DND-41 (cell line): Measurements from ENCODE around the gene GRM7.

Experiments used
- ATAC-seq: fragments of 200-7000 bp; cut with Tn5 transposase; 3 replicates; pipeline ENCODE4 v1.9.1; 2021; ENCODE audit warnings: low read depth; ENCODE audit not compliant: insufficient read depth
- DNase-seq: peaks from one replicate; pipeline ENCODE4 v3.0.0-alpha.2; 2020
- H2AFZ ChIP-seq: 2 replicates; pipeline ENCODE4 v1.6.0; 2012; ENCODE audit warnings: low read depth, low read length
- H3K27ac ChIP-seq: 2 replicates; pipeline ENCODE4 v1.5.1; 2012; ENCODE audit warnings: low read length, inconsistent platforms
- H3K27me3 ChIP-seq: fragments of 200-600 bp; sonication (generic); 2 replicates; pipeline ENCODE4 v1.6.0; 2012; ENCODE audit warnings: low read length, mild to moderate bottlenecking, inconsistent platforms; ENCODE audit not compliant: insufficient read depth, poor library complexity
- H3K36me3 ChIP-seq: 2 replicates; pipeline ENCODE4 v1.5.1; 2012; ENCODE audit warnings: low read length, inconsistent platforms; ENCODE audit not compliant: insufficient read depth
- H3K4me1 ChIP-seq: 2 replicates; pipeline ENCODE4 v1.5.1; 2012; ENCODE audit warnings: mild to moderate bottlenecking, low read length; ENCODE audit not compliant: insufficient read depth
- H3K4me2 ChIP-seq: 2 replicates; pipeline ENCODE4 v1.6.0; 2012; ENCODE audit warnings: mild to moderate bottlenecking, moderate library complexity, low read length, inconsistent platforms; ENCODE audit not compliant: insufficient read depth
- H3K4me3 ChIP-seq, 2 experiments: fragments of 200-600 bp in 1 of 2; shearing (Covaris generic) in 1 of 2; 2 replicates each; pipeline ENCODE4 v1.5.1; 2012 to 2016; ENCODE audit warnings: inconsistent platforms in 2 of 2, low read length in 2 of 2, mild to moderate bottlenecking in 2 of 2, low read depth in 1 of 2, moderate library complexity in 1 of 2
- H3K79me2 ChIP-seq: 2 replicates; pipeline ENCODE4 v1.6.0; 2012; ENCODE audit warnings: low read length, inconsistent platforms; ENCODE audit not compliant: insufficient read depth
- H3K9ac ChIP-seq: 2 replicates; pipeline ENCODE4 v1.6.0; 2012; ENCODE audit warnings: low read depth, mild to moderate bottlenecking, inconsistent platforms, low read length, moderate library complexity
- H3K9me3 ChIP-seq: 2 replicates; pipeline ENCODE4 v1.5.1; 2012; ENCODE audit warnings: low read length, moderate library complexity, mild to moderate bottlenecking, inconsistent platforms; ENCODE audit not compliant: insufficient read depth, severe bottlenecking
- H4K20me1 ChIP-seq: 2 replicates; pipeline ENCODE4 v1.6.0; 2012; ENCODE audit warnings: low read length; ENCODE audit not compliant: insufficient read depth
- CTCF ChIP-seq: IDR thresholded peaks from 2 replicates; pipeline ENCODE4 v1.5.1; 2012; ENCODE audit warnings: borderline replicate concordance, low read length, moderate library complexity, mild to moderate bottlenecking; ENCODE audit not compliant: poor library complexity, severe bottlenecking; ENCODE audit errors: extremely low read depth
- EZH2 ChIP-seq: IDR thresholded peaks from 3 replicates; pipeline ENCODE4 v1.6.1; 2012; ENCODE audit warnings: borderline replicate concordance, low read depth, mild to moderate bottlenecking, moderate library complexity, low read length, inconsistent platforms; ENCODE audit not compliant: severe bottlenecking

The GRM7 gene

GRCh38 chr3:7444886-7445285 lies 584.0 kb downstream of the GRM7 start:
- DNase-seq (no peak), ATAC-seq (no peak)
- Histone ChIP-seq H3K27ac (no peak overlapping the region), H3K9ac (no peak overlapping the region), H3K4me3 (no peak overlapping the region), H3K36me3 (no peaks in the 10 kb centered on the region), H4K20me1 (no peaks in the 10 kb centered on the region), H3K79me2 (no peaks in the 10 kb centered on the region), H3K9me3 (no peaks in the 10 kb centered on the region), H3K4me1 (no peaks in the 10 kb centered on the region), H3K27me3 (no peaks in the 10 kb centered on the region), H2AFZ (no peak overlapping the region), H3K4me2 (no peak overlapping the region)
- no peak for TF ChIP-seq CTCF
- TF ChIP-seq EZH2 = no peak

GRCh38 chr3:7445331-7445730 lies 584.4 kb downstream of the GRM7 start:
- Histone ChIP-seq H3K9me3 (no peaks in the 10 kb centered on the region), H3K79me2 (no peaks in the 10 kb centered on the region), H2AFZ (no peak overlapping the region), H3K4me1 (no peaks in the 10 kb centered on the region), H3K27ac (no peak overlapping the region), H3K4me3 (no peak overlapping the region), H3K27me3 (no peaks in the 10 kb centered on the region), H3K36me3 (no peaks in the 10 kb centered on the region), H3K9ac (no peak overlapping the region), H3K4me2 (no peak overlapping the region), H4K20me1 (no peaks in the 10 kb centered on the region)
- DNase-seq = no peak
- ATAC-seq = no peak
- TF ChIP-seq CTCF = no peak
- no peak for TF ChIP-seq EZH2

- TF ChIP-seq CTCF = no peak
- TF ChIP-seq EZH2 = no peak
- no peaks in the 10 kb centered on the region for H3K79me2 ChIP-seq
- no peak for DNase-seq
- no peaks in the 10 kb centered on the region for H3K9me3 ChIP-seq
- H3K4me3 ChIP-seq = no peak overlapping the region
- no peak overlapping the region for H3K9ac ChIP-seq
- H3K4me2 ChIP-seq = no peak overlapping the region
- ATAC-seq = no peak
- H3K27ac ChIP-seq = no peak overlapping the region
- H4K20me1 ChIP-seq = no peaks in the 10 kb centered on the region
- H2AFZ ChIP-seq = no peak overlapping the region
- H3K4me1 ChIP-seq = no peaks in the 10 kb centered on the region
- H3K27me3 ChIP-seq = no peaks in the 10 kb centered on the region
- H3K36me3 ChIP-seq = no peaks in the 10 kb centered on the region
Measured at GRCh38 chr3:7447197-7447769, 586.4 kb downstream of the GRM7 start.

GRCh38 chr3:7456386-7456785 lies 595.5 kb downstream of the GRM7 start:
- Histone ChIP-seq H3K4me3 (no peak overlapping the region), H3K9ac (no peak overlapping the region), H2AFZ (no peak overlapping the region), H3K4me2 (no peak overlapping the region), H3K79me2 (no peaks in the 10 kb centered on the region), H3K36me3 (no peaks in the 10 kb centered on the region), H3K9me3 (no peaks in the 10 kb centered on the region), H3K27ac (no peak overlapping the region), H3K27me3 (no peaks in the 10 kb centered on the region), H4K20me1 (no peaks in the 10 kb centered on the region), H3K4me1 (no peaks in the 10 kb centered on the region)
- TF ChIP-seq CTCF = no peak
- no peak for TF ChIP-seq EZH2
- DNase-seq (no peak), ATAC-seq (no peak)
